Measurements from ENCODE around the gene SPRN. TPM values are rescaled to one million over a fixed set of nuclear protein-coding genes. Genes with fewer than 3 reads are reported as not detected.

The SPRN gene
- total RNA-seq, 6 experiments from 2014 or later: 0.07 to 15.1 (median 0.11) TPM; not detected in 1

- intact Hi-C loops (cut with DNase I): no loop called here
- 95% methylated on average over 7 of the region's 7 CpGs for WGBS (ENCODE audit: insufficient coverage, low coverage, low lambda C conversion rate, missing lambda C conversion rate)
- peaks cover 0 to 13% (median 6%) of the 10 kb centered on the region in 4 donors for H3K36me3 ChIP-seq
These were observed 12.7 kb downstream of the SPRN start for GRCh38 chr10:133411523-133412380.

GRCh38 chr10:133405844-133406527, 18.4 kb downstream of the SPRN start:
- TF ChIP-seq CTCF (IDR thresholded peaks at IDR 0.05): no peak
- TF ChIP-seq POLR2A (IDR thresholded peaks at IDR 0.05): no peak

More at GRCh38 chr10:133411523-133412380, 12.7 kb downstream of the SPRN start:
- ATAC-seq: no peak
- Histone ChIP-seq H3K27me3 (no peaks in the 10 kb centered on the region), H3K4me3 (no peak overlapping the region), H3K27ac (no peak overlapping the region), H3K4me1 (no peaks in the 10 kb centered on the region), H3K9me3 (peaks cover 0 to 20% (median 0%) of the 10 kb centered on the region in 4 donors)
- no peak for DNase-seq
- TF ChIP-seq POLR2A (IDR thresholded peaks at IDR 0.05) (no peak), CTCF (IDR thresholded peaks at IDR 0.05) (no peak)

GRCh38 chr10:133405272-133405671, 19.2 kb downstream of the SPRN start:
- 61% methylated on average over 2 of the region's 2 CpGs for WGBS (ENCODE audit: insufficient coverage, low coverage, low lambda C conversion rate, missing lambda C conversion rate)
- no peaks in the 10 kb centered on the region for H3K4me1 ChIP-seq
- no peak for ATAC-seq
- no peaks in the 10 kb centered on the region for H3K9me3 ChIP-seq
- H3K27me3 ChIP-seq: no peaks in the 10 kb centered on the region
- H3K4me3 ChIP-seq: no peak overlapping the region
- TF ChIP-seq POLR2A (IDR thresholded peaks at IDR 0.05) (no peak), CTCF (IDR thresholded peaks at IDR 0.05) (no peak)
- no peak overlapping the region for H3K27ac ChIP-seq
- DNase-seq: no peak
- intact Hi-C loops (cut with DNase I): no loop called here
- peaks cover 0 to 15% (median 4%) of the 10 kb centered on the region in 4 donors for H3K36me3 ChIP-seq

More at GRCh38 chr10:133405844-133406527, 18.4 kb downstream of the SPRN start:
- DNase-seq (no peak), ATAC-seq (no peak)
- Histone ChIP-seq H3K9me3 (no peaks in the 10 kb centered on the region), H3K27ac (no peak overlapping the region), H3K27me3 (no peaks in the 10 kb centered on the region), H3K4me1 (no peaks in the 10 kb centered on the region), H3K36me3 (peaks cover 0 to 19% (median 6%) of the 10 kb centered on the region in 4 donors), H3K4me3 (no peak overlapping the region)
- 92% methylated on average over 8 of the region's 8 CpGs for WGBS (ENCODE audit: insufficient coverage, low coverage, low lambda C conversion rate, missing lambda C conversion rate)
- intact Hi-C loops (cut with DNase I): no loop called here

GRCh38 chr10:133403784-133404183, 20.6 kb downstream of the SPRN start:
- Histone ChIP-seq H3K4me3 (no peak overlapping the region), H3K9me3 (no peaks in the 10 kb centered on the region), H3K4me1 (no peaks in the 10 kb centered on the region), H3K27ac (no peak overlapping the region), H3K36me3 (peaks cover 0 to 25% (median 8%) of the 10 kb centered on the region in 4 donors), H3K27me3 (no peaks in the 10 kb centered on the region)
- 94% methylated on average over 5 of the region's 5 CpGs for WGBS (ENCODE audit: insufficient coverage, low coverage, low lambda C conversion rate, missing lambda C conversion rate)
- DNase-seq (no peak), ATAC-seq (no peak)
- intact Hi-C loops (cut with DNase I): no loop called here
- TF ChIP-seq POLR2A (IDR thresholded peaks at IDR 0.05) (no peak), CTCF (IDR thresholded peaks at IDR 0.05) (no peak)

All from right lobe of liver (tissue), 6 donors.